GM19328 (cell line): ENCODE measurements around the gene ARHGEF3.
A peak's percentile ranks its signal among the peaks of the same experiment; 100 is the strongest.
"Not testable (repeated sequence)": the region's sequence is repeated elsewhere in the genome, so short reads cannot be mapped to it uniquely, and the experiment has no call there.

Source experiments
- ATAC-seq: cut with Tn5 transposase; IDR thresholded peaks from one replicate; pipeline ENCODE4 v1.9.1; 2021; ENCODE audit warnings: mild to moderate bottlenecking, moderate library complexity; ENCODE audit not compliant: unreplicated experiment

Gene ARHGEF3

DNA sequence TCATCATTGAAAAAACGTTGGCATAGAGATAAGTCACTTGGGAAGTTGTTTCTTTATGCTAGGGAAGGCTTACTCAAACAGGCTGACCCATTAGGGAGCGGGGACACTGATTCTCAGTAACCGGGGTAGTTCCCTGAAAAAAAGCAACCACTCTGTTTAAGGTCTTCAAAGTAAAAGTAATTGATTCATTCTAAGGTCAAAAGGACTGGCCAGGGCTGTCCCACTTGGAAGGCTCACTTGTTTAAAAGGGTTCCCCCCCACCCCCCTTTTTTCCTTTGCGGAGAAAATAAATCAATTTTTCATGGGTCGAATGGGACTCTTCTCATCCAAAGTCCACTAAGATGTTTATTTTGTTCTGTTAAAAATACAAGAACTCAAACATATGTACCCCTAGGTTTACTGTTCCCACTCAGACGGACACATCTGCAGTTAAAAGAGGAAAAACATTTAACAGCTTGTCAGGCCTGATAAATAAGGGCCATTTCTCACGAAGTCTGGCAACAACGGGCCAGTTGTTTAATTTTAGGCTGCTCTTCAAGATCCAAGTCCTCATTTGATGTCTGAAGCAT, 53.0 kb downstream of the ARHGEF3 start:
- no peak for ATAC-seq

DNA sequence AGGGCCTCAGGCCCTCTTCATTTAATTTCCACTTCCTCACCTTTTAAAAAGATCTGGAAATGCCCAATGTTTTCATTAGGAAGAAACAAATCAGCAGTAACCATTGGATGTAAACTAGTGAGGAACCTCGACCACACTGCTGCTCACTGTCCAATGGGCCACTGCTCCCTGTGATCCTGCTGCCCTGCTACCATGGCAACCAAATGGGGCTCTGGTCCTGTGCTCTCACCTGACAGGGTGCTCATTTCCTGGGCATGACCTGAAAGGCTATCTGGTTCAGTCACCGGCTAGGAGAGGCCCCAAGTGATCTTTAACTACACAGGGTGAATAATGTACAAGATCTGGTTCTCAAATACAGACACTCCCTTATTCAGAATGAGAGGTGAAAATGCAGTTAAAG, 54.6 kb downstream of the ARHGEF3 start:
- no peak for ATAC-seq

DNA sequence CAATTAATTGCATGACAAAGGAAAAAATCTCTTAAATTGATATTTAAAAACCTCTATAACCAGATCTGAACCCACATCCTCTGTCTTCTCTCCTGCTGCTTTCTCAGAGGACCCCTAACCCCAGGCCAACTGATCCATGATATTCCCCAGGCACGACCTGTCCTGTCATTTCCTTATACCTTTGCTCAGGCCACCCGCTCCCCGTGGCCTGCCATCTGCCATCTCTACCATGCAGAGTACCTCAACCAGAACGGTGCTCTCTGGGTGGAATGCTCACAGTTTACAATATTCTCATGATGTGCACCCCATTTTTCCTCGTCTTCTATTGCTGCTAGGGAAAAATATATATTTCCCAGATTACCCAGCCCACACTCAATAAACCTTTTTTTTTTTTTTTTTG, 57.7 kb downstream of the ARHGEF3 start:
- ATAC-seq: no peak

DNA sequence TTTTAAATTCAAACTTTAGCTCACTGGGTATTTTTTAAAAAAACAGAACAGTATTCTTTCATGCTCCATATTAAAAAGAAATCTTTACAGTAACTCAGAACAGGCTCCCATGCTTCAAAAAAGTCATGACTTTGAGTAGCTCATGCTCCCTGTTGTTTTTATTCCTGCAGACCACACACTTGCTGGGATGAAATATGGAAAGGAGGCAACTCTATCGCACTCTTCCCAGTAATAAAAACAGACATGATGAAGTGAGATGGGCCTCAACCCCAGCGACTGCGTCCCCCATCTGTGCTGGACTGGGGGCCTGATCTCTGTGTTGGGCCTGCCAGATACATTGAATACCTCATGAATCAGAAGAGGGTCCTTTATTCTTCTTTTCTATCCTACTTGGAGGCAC, 58.9 kb downstream of the ARHGEF3 start:
- ATAC-seq: no peak

DNA sequence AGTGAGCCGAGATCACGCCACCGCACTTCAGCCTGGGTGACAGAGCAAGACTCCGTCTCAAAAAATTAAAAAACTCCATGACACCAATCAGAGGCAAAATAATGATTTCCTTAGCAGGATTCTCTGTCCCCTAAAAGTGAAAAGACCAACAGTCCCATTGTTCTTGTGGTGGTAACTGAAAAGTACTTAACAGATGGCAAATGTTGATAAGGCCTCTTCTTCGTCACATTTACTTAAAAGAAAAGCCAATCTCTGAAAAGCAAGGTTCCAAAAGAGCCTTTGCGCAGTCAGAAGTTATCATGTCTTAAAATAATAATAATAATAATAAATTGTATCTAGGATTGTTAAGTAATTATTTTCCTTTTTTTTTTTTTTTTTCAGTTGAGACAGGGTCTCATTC, 62.7 kb downstream of the ARHGEF3 start:
- no peak for ATAC-seq

DNA sequence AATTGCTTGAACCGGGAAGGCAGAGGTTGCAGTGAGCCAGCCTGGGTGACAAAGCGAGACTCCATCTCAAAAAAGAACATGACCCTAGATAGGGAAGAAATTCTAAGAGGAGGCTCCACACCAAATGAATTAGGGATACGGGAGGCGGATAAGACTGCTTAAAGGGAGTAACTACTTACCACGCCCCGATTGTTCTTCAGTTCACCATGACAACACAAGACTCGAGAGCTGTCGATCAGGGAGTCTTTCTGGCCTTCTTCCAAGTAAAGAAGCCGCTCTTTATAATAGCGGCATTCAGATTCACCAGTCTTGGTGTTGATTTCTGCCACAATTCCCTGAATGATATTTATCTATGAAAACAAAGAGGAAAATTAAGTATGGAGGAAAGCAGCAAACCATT, 64.7 kb downstream of the ARHGEF3 start:
- no peak for ATAC-seq

DNA sequence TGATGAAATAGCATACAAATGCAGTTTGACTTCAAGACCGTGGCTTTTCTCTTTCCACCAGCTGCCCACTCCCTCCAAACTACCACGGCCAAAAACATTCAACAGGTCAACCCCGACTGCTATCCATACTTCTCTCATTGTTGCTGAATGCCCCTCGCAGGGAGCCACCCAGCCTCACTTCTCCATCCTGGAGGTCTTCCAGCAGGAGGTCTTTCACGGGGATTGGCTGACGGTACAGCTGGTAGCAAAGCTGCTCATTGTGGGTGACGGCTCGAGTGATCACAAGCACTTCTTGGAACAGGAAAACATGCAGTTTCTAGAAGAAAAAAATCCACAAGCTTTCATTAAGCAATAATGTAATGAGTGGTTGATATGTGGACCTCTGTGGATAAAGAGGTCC, 69.6 kb downstream of the ARHGEF3 start:
- ATAC-seq: no peak

DNA sequence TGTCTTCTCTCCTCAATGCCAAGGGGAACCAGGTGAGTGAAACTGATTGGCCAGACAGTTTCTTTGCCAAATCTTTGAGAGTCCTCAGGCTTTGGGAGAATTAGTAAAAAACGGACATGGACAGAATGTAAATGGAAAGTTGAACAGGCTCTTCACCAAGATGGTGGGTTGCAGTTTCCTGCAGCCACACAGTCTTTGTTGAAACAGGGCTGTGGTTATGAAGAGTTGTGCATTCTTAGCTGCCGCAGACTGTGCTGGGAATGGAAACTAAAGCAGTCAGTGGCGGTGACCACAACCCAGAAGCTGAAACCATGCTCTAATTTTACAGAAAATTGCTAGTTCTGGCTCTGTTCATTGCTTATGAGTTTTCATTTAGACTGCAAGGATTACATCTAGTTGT, 76.6 kb downstream of the ARHGEF3 start:
- peak; percentile 79 for ATAC-seq

DNA sequence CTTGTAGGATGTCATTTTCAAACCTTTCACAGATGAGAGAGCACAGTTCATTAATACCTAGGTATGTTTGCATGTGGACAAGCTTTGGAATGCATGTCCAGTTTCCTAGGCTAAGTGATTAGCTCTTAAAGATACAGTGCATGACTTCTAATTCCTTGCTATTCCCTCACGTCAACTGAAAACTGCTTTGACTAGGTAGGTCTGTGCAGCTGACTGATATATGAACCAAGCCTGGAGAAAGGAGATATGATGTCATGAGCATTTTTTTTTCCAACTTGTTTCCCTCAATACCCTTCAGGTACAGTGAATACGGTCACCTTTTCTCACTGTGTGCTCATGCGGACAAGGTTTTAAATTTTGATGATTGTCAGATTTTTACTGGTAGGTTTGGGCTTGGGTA, 77.1 kb downstream of the ARHGEF3 start:
- ATAC-seq: no peak

DNA sequence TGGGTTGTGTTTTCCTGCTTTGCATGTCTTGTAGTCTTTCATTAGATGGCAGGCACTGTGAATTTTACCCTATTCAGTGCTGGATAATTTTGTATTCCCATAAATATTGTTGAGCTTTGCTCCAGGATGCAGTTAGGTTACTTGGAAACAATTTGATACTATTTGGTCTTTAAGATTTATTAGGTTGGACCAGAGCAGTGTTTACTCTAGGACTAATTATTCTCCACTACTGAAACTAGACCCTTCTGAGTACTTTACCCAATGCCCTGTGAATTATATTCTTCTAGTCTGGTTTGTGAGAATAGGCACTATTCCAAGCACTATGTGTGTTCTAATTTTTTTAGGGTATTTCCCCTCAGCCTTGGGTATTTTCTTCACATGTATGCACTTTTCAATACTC, 80.9 kb downstream of the ARHGEF3 start:
- no peak for ATAC-seq

DNA sequence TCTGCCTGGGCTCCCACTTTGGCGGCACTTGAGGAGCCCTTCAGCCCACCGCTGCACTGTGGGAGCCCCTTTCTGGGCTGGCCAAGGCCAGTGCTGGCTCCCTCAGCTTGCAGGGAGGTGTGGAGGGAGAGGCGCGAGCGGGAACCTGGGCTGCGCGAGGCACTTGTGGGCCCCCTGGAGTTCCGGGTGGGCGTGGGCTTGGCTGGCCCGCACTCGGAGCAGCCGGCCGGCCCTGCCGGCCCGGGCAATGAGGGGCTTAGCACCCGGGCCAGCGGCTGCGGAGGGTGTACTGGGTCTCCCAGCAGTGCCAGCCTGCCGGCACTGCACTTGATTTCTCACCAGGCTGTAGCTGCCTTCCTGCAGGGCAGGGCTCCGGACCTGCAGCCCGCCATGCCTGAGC, 82.9 kb downstream of the ARHGEF3 start:
- ATAC-seq: not testable (repeated sequence)

DNA sequence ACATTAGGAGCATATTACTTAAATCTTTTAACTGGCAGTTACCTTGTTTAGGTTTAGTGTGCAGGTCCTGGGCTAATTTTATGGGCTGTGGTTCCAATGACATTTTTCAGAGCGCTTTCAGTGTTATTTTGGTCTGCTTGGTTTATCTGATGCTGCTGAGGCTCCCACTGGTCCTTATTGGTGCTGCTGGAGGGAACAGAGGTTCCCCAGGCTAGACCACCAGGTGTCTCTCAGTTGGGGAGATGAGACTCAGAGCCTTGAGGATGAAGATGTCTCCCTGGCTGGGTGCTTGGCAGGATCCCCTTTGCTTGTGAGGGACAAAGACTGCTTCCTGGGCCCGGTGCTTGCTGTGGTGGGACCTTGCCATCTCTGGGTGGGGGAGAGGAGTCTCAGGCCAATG, 90.4 kb downstream of the ARHGEF3 start:
- no peak for ATAC-seq

DNA sequence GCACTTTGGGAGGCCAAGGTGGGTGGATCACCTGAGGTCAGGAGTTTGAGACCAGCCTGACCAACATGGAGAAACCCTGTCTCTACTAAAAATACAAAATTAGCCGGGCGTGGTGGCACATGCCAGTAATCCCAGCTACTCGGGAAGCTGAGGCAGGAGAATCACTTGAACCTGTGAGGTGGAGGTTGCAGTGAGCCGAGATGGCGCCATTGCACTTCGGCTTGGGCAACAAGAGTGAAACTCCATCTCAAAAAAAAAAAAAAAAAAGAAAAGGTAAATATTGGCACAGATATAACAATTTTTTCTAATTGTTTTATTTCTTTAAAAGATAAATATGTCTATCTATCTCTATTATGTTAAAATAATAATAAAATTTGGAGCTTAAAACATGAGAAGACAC, 94.3 kb downstream of the ARHGEF3 start:
- ATAC-seq: not testable (repeated sequence)

DNA sequence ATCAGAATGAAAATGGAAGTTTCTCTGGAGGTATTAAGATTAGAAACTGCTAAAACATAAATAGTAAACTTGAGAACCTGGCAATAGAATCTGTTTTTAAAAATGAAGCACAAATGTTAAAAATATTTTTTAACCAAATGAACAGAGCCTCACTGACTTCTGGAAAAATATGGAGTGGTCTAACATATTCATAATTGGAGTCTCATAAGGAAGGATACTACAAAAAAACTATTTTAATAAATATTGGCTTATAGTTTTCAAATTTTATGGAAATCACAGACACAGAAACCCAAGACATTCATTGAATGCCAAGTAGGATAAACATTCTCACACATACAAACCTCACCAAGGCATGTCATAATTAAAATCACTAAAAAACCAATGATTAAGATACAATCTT, 95.1 kb downstream of the ARHGEF3 start:
- no peak for ATAC-seq

DNA sequence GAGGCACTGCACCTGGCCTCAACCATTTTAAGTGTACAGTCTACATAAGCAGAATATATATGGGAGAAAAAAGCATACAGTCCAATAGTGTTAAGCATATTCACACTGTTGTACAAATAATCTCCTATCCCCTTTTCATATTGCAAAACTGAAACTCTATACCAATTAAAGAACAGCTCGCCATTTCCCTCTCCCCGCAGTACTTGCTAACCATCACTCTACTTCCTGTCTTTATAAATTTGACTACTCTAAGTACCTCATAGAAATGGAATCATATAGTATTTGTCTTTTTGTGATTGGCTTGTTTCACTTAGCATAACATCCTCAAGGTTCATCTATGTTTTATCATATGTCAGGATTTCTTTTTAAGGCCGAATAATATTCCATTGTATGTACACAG, 97.0 kb downstream of the ARHGEF3 start:
- ATAC-seq: no peak

DNA sequence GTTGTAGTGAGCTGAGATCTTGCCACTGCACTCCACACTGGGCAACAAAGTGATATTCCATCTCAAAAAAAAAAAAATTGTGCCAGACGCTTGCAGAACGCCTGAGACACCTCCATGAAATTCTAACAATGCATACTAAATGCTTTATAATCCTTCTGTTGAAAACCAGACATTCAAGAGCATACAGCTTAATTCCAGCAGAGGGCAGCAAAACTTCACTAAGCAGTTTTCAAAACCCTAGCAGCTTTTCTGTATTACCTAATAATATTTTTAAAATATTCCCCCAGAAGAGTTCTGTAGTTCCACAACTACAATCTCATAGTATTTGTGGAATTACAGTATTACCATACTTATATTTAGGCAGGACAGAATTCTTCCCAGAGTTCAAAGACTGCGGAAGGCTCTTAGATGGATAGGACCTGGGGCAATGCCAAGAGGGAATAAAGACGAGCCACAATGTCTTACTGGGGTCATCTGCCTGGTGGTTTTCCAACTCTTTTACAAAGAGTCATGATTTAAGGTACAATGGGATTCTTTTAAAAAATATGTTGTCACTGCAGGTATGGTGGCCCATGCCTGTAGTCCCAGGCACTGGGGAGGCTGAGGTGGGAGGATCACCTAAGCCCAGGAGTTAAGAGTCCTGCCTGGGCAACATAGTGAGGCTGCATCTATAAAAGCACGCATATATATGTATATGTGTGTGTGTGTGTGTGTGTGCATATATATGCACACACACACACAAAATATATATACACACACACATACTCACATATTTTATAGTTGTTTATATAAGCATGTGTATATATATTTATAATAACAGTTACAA, 99.0 kb downstream of the ARHGEF3 start:
- no peak for ATAC-seq

DNA sequence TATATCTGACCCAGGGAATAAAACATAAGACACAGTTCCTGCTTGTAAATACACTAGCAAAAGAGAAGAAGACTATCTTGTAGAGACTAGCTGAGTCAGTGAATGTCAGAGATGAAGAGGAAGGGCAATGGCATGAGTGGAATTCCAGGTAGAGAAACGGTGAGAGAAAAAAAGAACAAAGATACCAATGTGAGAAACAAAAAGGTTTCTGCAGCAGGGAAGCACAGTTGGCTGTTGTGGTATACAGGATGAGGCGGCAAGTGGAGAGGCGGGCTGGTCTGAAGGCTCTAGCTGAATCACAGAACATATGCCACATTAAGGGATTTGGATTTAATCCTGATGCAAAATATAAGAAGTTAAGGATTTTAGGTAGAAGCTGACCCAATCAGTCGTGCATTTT, 101.6 kb downstream of the ARHGEF3 start:
- no peak for ATAC-seq

DNA sequence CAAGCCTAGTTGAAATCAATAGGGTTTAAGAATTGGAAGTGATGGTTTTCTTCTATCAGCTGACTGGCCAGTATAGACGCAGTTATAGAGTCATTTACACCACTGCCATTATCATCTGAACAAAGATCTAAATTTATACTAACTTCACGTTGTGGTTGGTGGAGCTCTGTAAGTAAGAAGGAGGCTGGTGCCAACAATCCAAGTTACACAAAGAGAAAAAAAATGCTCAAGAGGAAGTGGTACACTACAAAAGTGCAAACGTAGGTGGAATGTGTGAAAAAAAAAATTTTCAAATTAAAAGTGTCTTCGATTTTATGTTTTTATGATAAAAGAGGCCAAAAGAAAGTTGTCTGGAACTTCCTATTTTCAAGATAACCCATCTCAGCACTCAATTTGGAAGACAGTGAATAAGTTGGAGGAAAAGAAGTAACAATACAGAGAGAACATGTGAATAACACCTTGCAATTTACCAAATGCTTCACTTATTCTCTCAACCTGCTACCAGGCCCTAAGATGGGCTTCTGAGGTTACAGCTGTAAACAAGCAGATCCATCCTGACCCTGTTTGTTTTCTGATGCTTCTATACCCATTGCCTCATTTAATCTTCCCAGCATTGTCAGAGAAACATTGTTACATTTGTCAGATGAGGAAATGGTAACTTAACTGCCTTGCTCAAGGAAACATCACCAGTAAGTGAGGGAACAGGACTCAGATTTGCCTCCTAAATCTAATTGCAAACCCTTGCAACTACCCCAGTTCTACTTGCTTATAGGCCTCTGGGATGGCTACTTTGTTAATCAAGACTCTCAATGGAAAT, 106.7 kb downstream of the ARHGEF3 start:
- no peak for ATAC-seq

DNA sequence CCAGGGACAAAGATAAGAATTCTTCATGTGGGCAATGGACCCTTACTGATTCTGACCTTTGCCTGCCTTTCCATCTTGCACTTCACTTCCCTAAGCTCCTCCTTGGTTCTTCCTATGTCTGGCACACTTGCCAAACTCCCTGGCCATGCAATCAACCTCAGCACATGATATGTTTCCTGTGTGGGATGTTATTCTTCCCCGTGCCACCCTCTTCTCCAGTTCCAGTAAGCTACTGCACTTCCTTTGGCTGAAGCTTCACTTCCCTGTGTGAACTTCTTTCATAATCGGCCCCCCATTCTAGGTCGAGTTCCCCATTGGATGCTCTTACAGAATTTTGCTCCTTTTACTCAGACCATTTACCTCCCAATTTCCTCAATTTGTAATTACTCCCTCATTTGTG, 108.0 kb downstream of the ARHGEF3 start:
- ATAC-seq: no peak

DNA sequence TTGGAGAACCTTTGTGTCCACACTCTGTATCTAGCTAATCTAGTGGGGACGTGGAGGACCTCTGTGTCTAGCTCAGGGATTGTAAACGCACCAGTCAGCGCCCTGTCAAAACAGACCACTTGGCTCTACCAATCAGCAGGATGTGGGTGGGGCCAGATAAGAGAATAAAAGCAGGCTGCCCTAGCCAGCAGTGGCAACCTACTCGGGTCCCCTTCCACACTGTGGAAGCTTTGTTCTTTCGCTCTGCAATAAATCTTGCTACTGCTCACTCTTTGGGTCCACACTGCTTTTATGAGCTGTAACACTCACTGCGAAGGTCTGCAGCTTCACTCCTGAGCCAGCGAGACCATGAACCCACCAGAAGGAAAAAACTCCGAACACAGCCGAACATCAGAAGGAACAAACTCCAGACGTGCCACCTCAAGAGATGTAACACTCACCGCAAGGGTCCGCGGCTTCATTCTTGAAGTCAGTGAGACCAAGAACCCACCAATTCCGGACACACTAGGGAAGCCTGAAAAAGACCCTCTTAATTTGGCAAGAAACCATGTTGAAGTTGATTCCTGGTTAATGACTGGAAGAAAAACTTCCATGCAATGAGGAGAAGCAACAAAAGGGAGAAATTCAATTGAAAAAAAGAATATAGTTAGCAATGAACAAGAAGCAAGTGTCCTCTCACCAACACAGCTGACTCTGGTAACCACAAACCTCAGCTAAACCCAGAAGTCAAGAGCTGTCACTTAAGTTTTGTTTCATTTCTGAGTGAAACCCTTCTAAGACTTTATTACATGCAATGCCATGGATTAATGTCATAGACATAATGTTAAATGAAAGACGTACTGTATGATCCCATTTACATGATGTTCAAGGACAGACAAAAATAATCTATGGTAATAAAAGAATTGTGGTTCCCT, 109.0 kb downstream of the ARHGEF3 start:
- peak; percentile 61 for ATAC-seq

DNA sequence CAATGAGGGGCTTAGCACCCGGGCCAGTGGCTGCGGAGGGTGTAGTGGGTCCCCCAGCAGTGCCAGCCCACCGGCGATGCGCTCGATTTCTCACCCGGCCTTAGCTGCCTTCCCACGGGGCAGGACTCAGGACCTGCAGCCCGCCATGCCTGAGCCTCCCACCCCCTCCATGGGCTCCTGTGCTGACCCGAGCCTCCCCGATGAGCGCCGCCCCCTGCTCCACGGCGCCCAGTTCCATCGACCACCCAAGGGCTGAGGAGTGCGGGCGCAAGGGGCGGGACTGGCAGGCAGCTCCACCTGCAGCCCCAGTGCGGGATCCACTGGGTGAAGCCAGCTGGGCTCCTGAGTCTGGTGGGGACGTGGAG, 109.8 kb downstream of the ARHGEF3 start:
- not testable (repeated sequence) for ATAC-seq
